Natural killer cell treated with Interleukin-12 subunit alpha and Interleukin-12 subunit beta and Interleukin-15 and Interleukin-18, amount 100 ng/mL, for 72 hours (primary cell): ENCODE data around the gene HBG2. TPM values are rescaled to one million over a fixed set of nuclear protein-coding genes. Genes with fewer than 3 reads are reported as not detected.

Experiments used
- ATAC-seq, 2 donors: fragments of 150-1000 bp; cut with Tn5 transposase in 1 of 2; sonication (Bioruptor Pico), chemical (Tn5 transposase) in 1 of 2; 2 replicates each; pipeline ENCODE4 v1.10.0; 2021
- DNase-seq: peaks from one replicate; pipeline ENCODE4 v3.0.0; 2022; ENCODE audit warnings: low spot score
- H3K27ac Mint-ChIP-seq, 2 donors: 1 replicate in 1 of 2; 2 replicates in 1 of 2; pipeline ENCODE4 v1.8.0; 2022; ENCODE audit warnings: mixed read lengths in 2 of 2, mild to moderate bottlenecking in 1 of 2, moderate library complexity in 1 of 2
- H3K27me3 Mint-ChIP-seq, 2 donors: 1 replicate in 1 of 2; 2 replicates in 1 of 2; pipeline ENCODE4 v1.8.0; 2022; ENCODE audit warnings: mixed read lengths in 2 of 2
- H3K36me3 Mint-ChIP-seq: one replicate; pipeline ENCODE4 v1.8.0; 2022; ENCODE audit warnings: mixed read lengths
- H3K4me1 Mint-ChIP-seq, 2 donors: 1 replicate in 1 of 2; 2 replicates in 1 of 2; pipeline ENCODE4 v1.8.0; 2022; ENCODE audit warnings: low read depth in 2 of 2, mixed read lengths in 2 of 2, mild to moderate bottlenecking in 1 of 2
- H3K4me3 Mint-ChIP-seq: one replicate; pipeline ENCODE4 v1.8.0; 2022; ENCODE audit warnings: mixed read lengths
- H3K9me3 Mint-ChIP-seq: 2 replicates; pipeline ENCODE4 v1.8.0; 2022; ENCODE audit warnings: mixed read lengths
- total RNA-seq, 2 donors: library from RNA; stranded (reverse); gene quantifications; one replicate each; pipeline ENCODE4 v1.2.3, GENCODE V29; 2022

Gene HBG2
- total RNA-seq, 2 donors from 2014 or later = not detected

DNA sequence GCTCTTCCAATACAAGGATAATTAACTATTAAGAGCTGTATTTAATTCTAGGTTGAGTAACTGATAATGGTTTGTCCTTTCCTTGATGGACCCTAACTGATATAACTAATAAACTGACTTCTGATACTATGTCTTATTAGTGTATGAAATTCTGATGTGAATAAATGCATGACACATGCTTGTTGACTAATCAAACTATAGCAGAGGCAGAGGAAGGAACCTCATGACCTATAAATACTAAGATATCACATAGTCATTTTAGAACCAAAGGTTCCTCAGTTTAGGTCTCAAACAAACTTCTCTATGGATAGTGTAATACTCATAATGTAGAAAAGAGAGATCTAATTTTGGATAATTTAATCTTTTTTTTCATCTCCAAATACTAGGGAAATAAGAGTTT is 15.5 kb downstream of the HBG2 start:
- peaks cover 3 to 34% of the 10 kb centered on the region in 2 donors for H3K27me3 Mint-ChIP-seq
- no peaks in the 10 kb centered on the region for H3K9me3 Mint-ChIP-seq
- H3K27ac Mint-ChIP-seq = no peak overlapping the region
- no peak for DNase-seq
- no peaks in the 10 kb centered on the region for H3K36me3 Mint-ChIP-seq
- no peak overlapping the region for H3K4me3 Mint-ChIP-seq
- ATAC-seq = no peak
- no peaks in the 10 kb centered on the region for H3K4me1 Mint-ChIP-seq

- Mint-ChIP-seq H3K4me3 (no peak overlapping the region), H3K36me3 (no peaks in the 10 kb centered on the region), H3K27ac (no peak overlapping the region), H3K9me3 (no peaks in the 10 kb centered on the region), H3K4me1 (no peaks in the 10 kb centered on the region), H3K27me3 (peaks cover 3 to 34% of the 10 kb centered on the region in 2 donors)
- DNase-seq (no peak), ATAC-seq (no peak)
Measured at GRCh38 chr11:5238486-5238885, 16.1 kb downstream of the HBG2 start.

GRCh38 chr11:5237420-5237819 is 17.2 kb downstream of the HBG2 start:
- no peak overlapping the region for H3K27ac Mint-ChIP-seq
- H3K4me1 Mint-ChIP-seq = no peaks in the 10 kb centered on the region
- H3K4me3 Mint-ChIP-seq = no peak overlapping the region
- peaks cover 3 to 34% of the 10 kb centered on the region in 2 donors for H3K27me3 Mint-ChIP-seq
- no peaks in the 10 kb centered on the region for H3K9me3 Mint-ChIP-seq
- ATAC-seq = no peak
- no peaks in the 10 kb centered on the region for H3K36me3 Mint-ChIP-seq
- DNase-seq = no peak

DNA sequence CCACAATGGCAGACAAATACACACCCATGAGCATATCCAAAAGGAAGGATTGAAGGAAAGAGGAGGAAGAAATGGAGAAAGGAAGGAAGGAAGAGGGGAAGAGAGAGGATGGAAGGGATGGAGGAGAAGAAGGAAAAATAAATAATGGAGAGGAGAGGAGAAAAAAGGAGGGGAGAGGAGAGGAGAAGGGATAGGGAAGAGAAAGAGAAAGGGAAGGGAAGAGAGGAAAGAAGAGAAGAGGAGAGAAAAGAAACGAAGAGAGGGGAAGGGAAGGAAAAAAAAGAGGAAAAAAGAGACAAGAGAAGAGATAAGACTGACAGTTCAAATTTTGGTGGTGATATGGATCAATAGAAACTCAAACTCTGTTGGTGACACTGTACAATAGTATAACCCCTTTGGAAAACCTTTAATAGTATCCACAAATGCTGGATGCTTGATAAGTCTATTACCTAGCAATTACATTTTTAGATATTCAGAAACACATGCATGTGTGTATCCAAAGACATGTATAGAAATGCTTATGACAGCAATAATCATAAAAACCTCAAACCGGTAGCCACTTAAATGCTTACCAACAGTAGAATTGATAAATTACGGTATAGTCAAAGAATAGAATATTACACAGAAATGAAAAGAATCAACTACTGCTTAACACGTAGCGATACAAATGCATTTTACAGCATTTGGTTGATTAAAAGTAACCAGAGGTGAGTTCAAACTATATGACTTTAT is 19.1 kb downstream of the HBG2 start:
- Mint-ChIP-seq H3K27ac (no peak overlapping the region), H3K9me3 (no peaks in the 10 kb centered on the region), H3K4me1 (no peaks in the 10 kb centered on the region)

DNA sequence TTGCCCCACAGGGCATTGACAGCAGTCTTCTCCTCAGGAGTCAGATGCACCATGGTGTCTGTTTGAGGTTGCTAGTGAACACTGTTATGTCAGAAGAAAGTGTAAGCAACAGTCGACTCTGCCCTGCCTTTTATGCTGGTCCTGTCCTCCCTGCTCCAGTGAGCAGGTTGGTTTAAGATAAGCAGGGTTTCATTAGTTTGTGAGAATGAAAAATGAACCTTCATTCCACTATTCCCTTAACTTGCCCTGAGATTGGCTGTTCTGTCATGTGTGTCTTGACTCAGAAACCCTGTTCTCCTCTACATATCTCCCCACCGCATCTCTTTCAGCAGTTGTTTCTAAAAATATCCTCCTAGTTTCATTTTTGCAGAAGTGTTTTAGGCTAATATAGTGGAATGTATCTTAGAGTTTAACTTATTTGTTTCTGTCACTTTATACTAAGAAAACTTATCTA is 20.2 kb downstream of the HBG2 start, which contains the start of gene HBD:
Gene HBD (minus strand): TSS at position 103 of the 454 bp plus-strand sequence. CDS start 50 bp downstream, at position 53.
- ATAC-seq (no peak), DNase-seq (no peak)
- Mint-ChIP-seq H3K9me3 (no peaks in the 10 kb centered on the region), H3K27me3 (peaks cover 3 to 23% of the 10 kb centered on the region in 2 donors), H3K4me3 (no peak within 1 kb of the TSS), H3K27ac (no peak within 1 kb of the TSS), H3K4me1 (no peaks in the 10 kb centered on the region), H3K36me3 (no peaks in the 10 kb centered on the region)

More for the DNA sequence above, 19.1 kb downstream of the HBG2 start:
- ATAC-seq (no peak), DNase-seq (no peak)
- H3K27me3 Mint-ChIP-seq = peaks cover 3 to 23% of the 10 kb centered on the region in 2 donors
- H3K36me3 Mint-ChIP-seq = no peaks in the 10 kb centered on the region
- no peak overlapping the region for H3K4me3 Mint-ChIP-seq

- no peak overlapping the region for H3K27ac Mint-ChIP-seq
- H3K9me3 Mint-ChIP-seq = no peaks in the 10 kb centered on the region
- H3K36me3 Mint-ChIP-seq = no peaks in the 10 kb centered on the region
- ATAC-seq = no peak
- no peaks in the 10 kb centered on the region for H3K4me1 Mint-ChIP-seq
- H3K4me3 Mint-ChIP-seq = no peak overlapping the region
- DNase-seq = no peak
- H3K27me3 Mint-ChIP-seq = peaks cover 3 to 14% of the 10 kb centered on the region in 2 donors
Measured at GRCh38 chr11:5233307-5233706, 21.3 kb downstream of the HBG2 start.

DNA sequence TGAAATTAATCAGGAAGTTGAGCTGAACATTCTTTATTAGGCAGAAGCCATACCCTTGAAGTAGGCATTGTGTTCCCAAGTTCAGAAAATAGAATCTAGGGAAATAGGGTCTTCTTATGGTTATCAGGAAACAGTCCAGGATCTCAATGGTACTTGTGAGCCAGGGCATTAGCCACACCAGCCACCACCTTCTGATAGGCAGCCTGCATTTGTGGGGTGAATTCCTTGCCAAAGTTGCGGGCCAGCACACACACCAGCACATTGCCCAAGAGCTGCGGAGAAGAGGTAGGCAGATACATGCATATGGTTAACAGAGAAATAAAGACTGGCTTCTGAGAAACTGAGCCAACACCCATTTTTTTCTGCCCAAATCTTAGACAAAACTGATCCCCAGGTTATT is 21.8 kb downstream of the HBG2 start:
- Mint-ChIP-seq H3K9me3 (no peaks in the 10 kb centered on the region), H3K36me3 (no peaks in the 10 kb centered on the region), H3K4me3 (no peak overlapping the region), H3K4me1 (no peaks in the 10 kb centered on the region), H3K27me3 (peaks cover 3 to 14% of the 10 kb centered on the region in 2 donors), H3K27ac (no peak overlapping the region)
- DNase-seq = no peak
- ATAC-seq = no peak

GRCh38 chr11:5232176-5232575 is 22.4 kb downstream of the HBG2 start:
- H3K4me3 Mint-ChIP-seq = no peak overlapping the region
- H3K9me3 Mint-ChIP-seq = no peaks in the 10 kb centered on the region
- H3K4me1 Mint-ChIP-seq = no peaks in the 10 kb centered on the region
- peaks cover 0 to 8% of the 10 kb centered on the region in 2 donors for H3K27me3 Mint-ChIP-seq
- no peak overlapping the region for H3K27ac Mint-ChIP-seq
- H3K36me3 Mint-ChIP-seq = no peaks in the 10 kb centered on the region
- DNase-seq (no peak), ATAC-seq (no peak)

DNA sequence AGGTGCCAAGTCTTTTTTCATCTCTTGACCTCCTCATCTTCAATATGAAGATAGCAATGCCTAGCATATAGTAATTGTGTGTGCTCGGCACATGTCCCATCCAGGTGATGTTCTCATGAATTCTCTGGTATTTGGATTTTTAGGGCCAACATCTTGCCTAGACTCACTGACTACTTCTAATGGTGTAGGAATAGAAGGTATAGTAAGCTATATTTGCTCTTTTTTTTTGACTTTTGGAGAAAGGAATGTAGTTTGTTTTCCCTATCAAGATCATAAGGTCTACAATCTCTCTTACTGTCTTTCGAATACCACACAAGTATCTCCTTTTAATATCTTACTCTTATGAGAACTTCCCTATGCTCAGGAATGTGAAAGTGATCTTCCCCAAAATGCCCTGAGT is 23.5 kb downstream of the HBG2 start:
- Mint-ChIP-seq H3K36me3 (no peaks in the 10 kb centered on the region), H3K4me1 (no peaks in the 10 kb centered on the region), H3K4me3 (no peak overlapping the region), H3K27ac (no peak overlapping the region), H3K27me3 (peaks cover 0 to 6% of the 10 kb centered on the region in 2 donors), H3K9me3 (no peaks in the 10 kb centered on the region)
- ATAC-seq (no peak), DNase-seq (no peak)

GRCh38 chr11:5230266-5230665 is 24.3 kb downstream of the HBG2 start:
- Mint-ChIP-seq H3K27ac (no peak overlapping the region), H3K36me3 (no peaks in the 10 kb centered on the region), H3K4me1 (no peaks in the 10 kb centered on the region), H3K9me3 (no peaks in the 10 kb centered on the region), H3K27me3 (no peaks in the 10 kb centered on the region), H3K4me3 (no peak overlapping the region)
- ATAC-seq = no peak
- DNase-seq = no peak

DNA sequence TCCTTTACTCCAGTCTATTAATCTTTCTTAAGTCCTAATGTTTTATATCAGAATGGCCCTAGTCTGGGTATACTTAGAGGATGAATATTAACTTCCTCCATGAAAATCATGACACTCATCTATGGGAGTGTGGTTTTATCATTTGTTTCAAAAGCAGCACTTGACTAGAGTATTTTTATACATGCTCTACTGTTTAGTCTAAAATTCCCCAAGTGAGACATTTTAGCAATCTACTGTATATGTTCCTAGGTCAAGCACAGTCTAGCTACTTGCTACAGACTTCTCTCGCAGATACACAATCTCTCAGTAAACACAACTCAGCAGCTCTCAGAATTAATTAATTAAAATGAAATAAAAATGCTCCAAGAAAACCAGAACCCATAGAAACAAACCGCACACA is 24.8 kb downstream of the HBG2 start:
- no peak for ATAC-seq
- no peaks in the 10 kb centered on the region for H3K36me3 Mint-ChIP-seq
- DNase-seq = no peak
- H3K9me3 Mint-ChIP-seq = no peaks in the 10 kb centered on the region
- no peak overlapping the region for H3K27ac Mint-ChIP-seq
- no peaks in the 10 kb centered on the region for H3K27me3 Mint-ChIP-seq
- H3K4me3 Mint-ChIP-seq = no peak overlapping the region
- no peaks in the 10 kb centered on the region for H3K4me1 Mint-ChIP-seq

- Mint-ChIP-seq H3K9me3 (no peaks in the 10 kb centered on the region), H3K4me1 (no peaks in the 10 kb centered on the region), H3K36me3 (no peaks in the 10 kb centered on the region), H3K4me3 (no peak overlapping the region), H3K27ac (no peak overlapping the region), H3K27me3 (no peaks in the 10 kb centered on the region)
- no peak for ATAC-seq
- no peak for DNase-seq
Measured at GRCh38 chr11:5229356-5229755, 25.2 kb downstream of the HBG2 start.

GRCh38 chr11:5228124-5228523 is 26.5 kb downstream of the HBG2 start:
- H3K9me3 Mint-ChIP-seq = no peaks in the 10 kb centered on the region
- no peaks in the 10 kb centered on the region for H3K27me3 Mint-ChIP-seq
- H3K4me3 Mint-ChIP-seq = no peak overlapping the region
- no peak for ATAC-seq
- DNase-seq = no peak
- H3K4me1 Mint-ChIP-seq = no peaks in the 10 kb centered on the region
- H3K36me3 Mint-ChIP-seq = no peaks in the 10 kb centered on the region
- H3K27ac Mint-ChIP-seq = no peak overlapping the region

DNA sequence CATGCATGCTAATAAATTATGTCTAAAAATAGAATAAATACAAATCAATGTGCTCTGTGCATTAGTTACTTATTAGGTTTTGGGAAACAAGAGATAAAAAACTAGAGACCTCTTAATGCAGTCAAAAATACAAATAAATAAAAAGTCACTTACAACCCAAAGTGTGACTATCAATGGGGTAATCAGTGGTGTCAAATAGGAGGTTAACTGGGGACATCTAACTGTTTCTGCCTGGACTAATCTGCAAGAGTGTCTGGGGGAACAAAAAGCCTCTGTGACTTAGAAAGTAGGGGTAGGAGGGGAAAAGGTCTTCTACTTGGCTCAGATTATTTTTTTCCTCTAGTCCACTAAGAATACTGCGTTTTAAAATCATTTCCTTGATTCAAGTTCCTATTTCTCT is 26.9 kb downstream of the HBG2 start:
- Mint-ChIP-seq H3K4me3 (no peak overlapping the region), H3K27ac (no peak overlapping the region), H3K36me3 (no peaks in the 10 kb centered on the region), H3K4me1 (no peaks in the 10 kb centered on the region), H3K9me3 (no peaks in the 10 kb centered on the region), H3K27me3 (no peaks in the 10 kb centered on the region)
- DNase-seq (no peak), ATAC-seq (no peak)
